ENCODE measurements around the gene MMP25.

MMP25 gene

GRCh38 chr16:3045758-3046640 is at the start of gene MMP25:
Gene MMP25, plus strand, starts transcription at chr16:3046561. Its CDS starts 357 bp downstream, at chr16:3046918.
- DNase-seq (ENCODE audit: low spot score) = peak; percentile 74

- no peak for DNase-seq (ENCODE audit: low spot score)
Observed at GRCh38 chr16:2999929-3000328, 46.4 kb upstream of the MMP25 start.

DNA sequence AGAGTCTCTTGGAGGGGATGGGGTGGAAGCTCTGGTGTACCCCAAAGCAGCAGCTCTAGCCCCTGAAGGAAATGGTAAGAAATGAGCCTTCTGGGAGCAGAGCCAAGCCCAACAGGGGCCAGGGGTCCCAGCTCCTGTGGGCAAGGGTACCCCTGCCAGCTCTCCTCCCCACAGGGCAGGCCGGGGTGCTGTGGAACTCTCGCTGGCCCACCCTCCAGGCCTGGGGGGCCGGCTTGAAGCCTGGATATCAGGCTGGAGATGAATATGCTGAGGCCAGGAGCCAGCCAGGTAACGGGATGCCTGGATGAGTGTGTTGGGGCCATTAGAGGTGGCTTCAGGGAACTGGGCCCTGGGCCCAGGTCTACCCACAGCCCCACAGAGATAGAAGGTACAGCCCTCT is 45.8 kb upstream of the MMP25 start:
- DNase-seq (ENCODE audit: low spot score) = no peak

- DNase-seq (ENCODE audit: low spot score) = no peak
Observed at GRCh38 chr16:3001316-3001715, 45.0 kb upstream of the MMP25 start.

- DNase-seq (ENCODE audit: low spot score) = peak; percentile 99
Observed at GRCh38 chr16:3003582-3004270, 42.6 kb upstream of the MMP25 start.

GRCh38 chr16:3004319-3004718 is 42.0 kb upstream of the MMP25 start:
- DNase-seq (ENCODE audit: low spot score) = no peak

DNA sequence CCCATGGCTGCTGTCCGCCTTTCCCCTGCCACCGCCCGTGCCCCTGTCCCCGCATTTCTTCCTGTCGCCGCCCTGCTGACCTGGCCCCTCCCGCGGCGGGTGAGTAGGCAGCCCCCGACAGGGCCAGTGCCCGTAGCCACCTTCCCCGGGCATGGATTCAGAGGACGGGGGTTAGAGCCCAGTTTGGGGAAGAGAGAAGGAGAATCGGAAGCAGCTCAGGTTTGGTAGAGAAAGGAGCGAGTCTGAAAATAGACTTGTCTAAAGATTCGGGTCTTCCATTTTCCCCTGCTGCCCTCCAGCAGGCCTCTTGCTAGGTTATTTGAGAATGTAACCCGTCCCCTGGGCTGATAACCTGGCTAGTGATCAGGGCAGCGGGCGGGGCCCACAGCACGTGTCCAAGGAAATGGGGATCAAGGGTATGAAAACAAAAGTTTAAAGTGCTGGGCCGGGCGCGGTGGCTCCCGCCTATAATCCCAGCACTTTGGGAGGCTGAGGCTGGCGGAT is 41.5 kb upstream of the MMP25 start:
- no peak for DNase-seq (ENCODE audit: low spot score)

DNA sequence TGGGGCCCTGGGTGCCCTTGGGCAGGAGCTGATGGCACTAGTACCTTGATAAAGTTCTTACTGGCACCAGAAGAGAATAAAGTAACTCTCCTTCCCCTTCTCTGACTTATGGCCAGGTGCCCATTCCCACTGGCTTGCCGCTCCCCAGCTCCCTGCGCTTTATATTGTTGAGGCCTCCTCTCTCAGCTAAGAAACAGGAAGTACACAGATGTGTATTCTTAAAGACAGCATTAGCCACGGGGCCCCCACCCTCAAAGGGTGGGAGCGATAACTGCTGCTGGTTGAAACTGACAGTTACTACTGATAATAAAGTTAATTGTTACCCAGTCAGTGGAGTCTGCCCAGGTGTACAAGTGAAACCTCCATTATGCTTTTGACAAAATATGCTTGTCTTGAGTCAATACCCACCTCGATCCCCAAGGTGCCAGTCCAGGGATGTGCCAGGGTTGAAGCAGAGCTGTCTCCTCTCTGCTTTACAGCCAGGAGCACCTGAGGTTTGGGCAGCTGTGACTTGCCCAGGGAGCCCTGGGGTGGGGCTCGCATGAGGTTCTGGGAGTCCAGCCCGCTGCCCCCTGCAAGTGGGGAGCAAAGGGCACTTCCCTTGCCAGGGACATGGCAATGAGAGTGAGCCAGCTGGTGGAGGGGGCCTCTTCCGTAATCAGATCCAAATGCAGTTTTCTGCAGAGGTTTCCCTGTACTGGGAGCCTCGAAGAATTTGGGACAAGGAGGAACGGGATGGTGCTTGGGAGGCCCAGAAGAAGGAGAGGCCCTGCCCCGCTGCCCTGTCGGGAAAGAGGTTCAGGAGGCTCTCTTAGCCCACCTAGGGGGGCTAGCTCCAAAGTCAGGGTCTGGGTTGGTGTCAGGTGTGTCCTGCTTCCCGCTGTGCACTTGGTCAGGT is 39.1 kb upstream of the MMP25 start:
- no peak for DNase-seq (ENCODE audit: low spot score)

DNA sequence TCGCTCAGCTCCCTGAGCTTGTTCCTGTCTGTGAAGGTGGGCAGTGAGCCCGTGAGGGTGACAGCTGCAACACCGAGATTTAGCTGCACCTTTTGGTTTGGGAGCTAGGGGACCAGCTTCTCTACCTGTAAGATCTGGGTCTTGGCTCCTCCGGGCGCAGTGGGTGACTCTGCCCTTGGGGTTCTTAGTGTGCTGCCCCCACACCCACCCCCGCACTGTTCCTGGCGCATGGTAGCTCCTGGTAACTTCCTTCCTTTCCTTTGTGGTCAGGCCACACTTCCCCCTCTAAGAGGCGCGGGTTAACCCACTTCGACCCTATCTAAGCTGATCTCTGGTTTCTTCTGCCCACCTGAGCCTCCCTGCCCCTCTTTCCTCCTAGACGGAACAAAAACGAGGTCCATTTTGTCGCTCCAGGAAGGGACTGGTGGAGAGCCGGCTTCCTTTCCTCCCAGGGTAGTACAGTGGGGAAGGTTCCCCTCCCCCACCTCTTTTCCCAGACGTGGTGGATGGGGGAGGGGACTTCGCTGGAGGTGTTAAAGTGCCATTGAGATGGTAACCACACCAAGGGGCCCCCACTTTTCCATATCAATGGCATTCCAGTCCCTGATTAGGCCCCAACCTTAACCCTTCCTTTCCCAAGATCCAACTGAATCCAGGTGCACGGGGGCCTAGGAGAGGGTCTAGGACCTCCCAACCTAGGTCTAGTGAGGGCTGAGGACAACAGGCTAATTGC is 38.2 kb upstream of the MMP25 start:
- no peak for DNase-seq (ENCODE audit: low spot score)

DNA sequence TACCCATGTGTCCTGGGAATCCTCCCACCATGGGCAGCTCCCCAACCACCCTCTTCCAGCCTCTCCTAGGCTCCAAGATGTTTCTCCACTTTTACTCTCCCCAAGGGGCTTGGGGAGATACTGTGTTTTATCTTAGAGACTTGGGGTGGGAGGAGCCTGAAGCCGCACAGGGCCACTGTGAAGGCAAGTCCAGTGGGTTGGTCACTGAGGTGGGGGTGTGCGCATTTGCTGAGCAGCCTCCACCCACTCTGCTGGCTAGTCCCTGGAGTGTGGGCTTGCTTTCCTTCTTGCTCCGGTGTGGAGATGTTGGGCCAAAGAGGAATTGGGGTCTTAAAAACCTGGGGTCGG is 37.7 kb upstream of the MMP25 start:
- DNase-seq (ENCODE audit: low spot score) = no peak

- DNase-seq (ENCODE audit: low spot score) = no peak
Observed at GRCh38 chr16:3009568-3010390, 36.6 kb upstream of the MMP25 start.

DNA sequence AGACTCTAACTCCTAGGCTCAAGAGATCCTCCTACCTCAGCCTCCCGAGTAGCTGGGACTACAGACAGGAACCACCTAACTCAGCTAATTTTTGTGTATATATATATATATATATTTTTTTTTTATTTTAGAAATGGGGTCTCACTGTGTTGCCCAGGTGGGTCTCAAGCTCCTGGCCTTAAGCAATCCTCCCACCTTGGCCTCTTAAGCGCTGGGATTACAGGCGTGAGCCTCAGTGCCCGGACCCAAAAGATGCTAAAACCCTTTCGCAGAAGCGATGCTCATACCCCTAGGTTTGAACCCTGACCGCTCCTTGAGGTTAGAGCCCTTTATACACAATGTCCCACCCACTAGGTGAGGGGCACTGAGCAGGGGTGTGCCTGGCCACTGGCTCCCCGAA is 35.9 kb upstream of the MMP25 start:
- no peak for DNase-seq (ENCODE audit: low spot score)

- no peak for DNase-seq (ENCODE audit: low spot score)
Observed at GRCh38 chr16:3012246-3012645, 34.1 kb upstream of the MMP25 start.

- DNase-seq (ENCODE audit: low spot score) = no peak
Observed at GRCh38 chr16:3012828-3013420, 33.4 kb upstream of the MMP25 start, which contains the start of gene CLDN9. Gene CLDN9, plus strand, starts transcription at chr16:3012923. Its CDS starts 440 bp downstream, at chr16:3013363.

- no peak for DNase-seq (ENCODE audit: low spot score)
Observed at GRCh38 chr16:3013491-3013951, 32.8 kb upstream of the MMP25 start.

DNA sequence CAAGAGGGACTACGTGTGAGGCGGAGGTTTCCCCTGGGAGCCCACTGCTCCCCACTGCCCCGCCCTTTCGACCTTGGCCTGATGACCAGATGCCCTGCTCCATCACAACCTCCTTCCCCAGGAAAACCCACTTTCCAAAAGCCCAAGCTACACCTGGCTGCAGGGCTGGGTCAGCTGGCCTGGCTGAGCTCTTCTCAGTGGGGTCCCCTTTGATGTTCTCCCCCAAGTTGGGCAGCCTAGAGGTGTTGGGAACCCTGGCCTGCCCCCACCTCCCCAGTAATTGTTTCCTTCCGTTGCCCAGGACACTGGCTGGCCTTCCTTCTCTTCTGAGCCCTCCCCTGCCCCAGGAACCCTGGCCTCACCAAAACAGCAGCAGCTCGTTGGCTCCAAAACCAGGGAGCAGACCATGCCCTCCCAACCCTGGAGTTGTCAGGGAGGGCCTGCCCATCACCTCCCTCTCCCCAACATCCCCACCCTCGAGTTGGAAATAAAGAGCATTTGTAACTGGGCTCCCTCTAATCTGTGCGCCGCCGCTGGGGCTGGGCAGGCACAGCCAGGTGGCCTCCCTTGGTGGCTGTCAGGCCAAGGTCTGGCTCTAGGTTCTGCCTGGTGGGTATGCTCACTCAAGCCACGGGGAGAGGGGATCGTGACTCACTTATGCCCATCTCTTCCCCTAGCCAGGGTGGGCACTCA is 32.2 kb upstream of the MMP25 start:
- no peak for DNase-seq (ENCODE audit: low spot score)

- no peak for DNase-seq (ENCODE audit: low spot score)
Observed at GRCh38 chr16:3014971-3015370, 31.4 kb upstream of the MMP25 start.

- DNase-seq (ENCODE audit: low spot score) = no peak
Observed at GRCh38 chr16:3015865-3016521, 30.4 kb upstream of the MMP25 start.

DNA sequence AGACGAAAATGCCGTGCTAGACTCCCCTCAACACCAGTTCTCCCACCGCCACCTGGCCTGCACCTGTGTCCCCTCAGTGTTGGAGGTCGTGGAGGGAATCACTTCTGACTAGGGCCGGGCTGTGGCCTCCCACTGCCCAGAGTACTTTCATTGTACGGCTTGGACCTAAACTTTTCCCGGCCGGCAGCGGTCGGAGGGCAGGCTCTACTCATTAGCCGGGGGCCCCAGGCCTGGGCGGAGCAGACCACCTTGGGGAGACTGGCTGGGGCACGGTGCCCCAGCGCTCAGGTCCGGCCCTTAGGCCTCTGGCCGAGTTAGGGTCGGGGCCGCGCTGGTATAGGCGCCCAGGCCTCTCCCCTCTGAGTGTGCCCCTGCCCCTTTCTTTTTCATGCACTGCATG is 29.0 kb upstream of the MMP25 start:
- no peak for DNase-seq (ENCODE audit: low spot score)
